HG02840 (cell line): ENCODE measurements around the gene ENDOV.
A peak's percentile ranks its signal among the peaks of the same experiment; 100 is the strongest.

Experiments used
- ATAC-seq: cut with Tn5 transposase; IDR thresholded peaks from one replicate; pipeline ENCODE4 v1.9.1; 2021; ENCODE audit warnings: mild to moderate bottlenecking, moderate library complexity, moderate number of reproducible peaks; ENCODE audit not compliant: unreplicated experiment, low FRiP score

ENDOV gene

DNA sequence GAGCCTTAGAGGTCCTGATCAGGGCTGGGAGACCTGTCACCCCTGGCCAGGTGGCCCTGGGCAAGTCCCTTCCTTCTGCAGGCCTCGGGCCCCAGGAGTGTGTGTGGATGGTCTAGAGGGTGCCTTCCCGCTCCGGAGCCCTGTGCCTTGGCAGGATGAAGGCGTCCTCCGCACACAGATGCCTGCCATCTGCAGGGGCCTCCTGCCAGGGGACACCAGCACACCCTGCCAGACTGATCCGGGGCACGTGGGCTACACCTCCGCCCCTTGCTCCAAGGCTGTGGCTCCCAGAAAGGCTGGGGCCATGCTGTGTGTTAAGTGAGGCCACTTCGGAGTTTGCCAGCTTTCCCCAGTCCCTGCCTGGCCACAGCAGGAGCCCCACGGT, 30.8 kb downstream of the ENDOV start:
- ATAC-seq: no peak

- no peak for ATAC-seq
Measured at GRCh38 chr17:80446645-80447405, 31.9 kb downstream of the ENDOV start.

DNA sequence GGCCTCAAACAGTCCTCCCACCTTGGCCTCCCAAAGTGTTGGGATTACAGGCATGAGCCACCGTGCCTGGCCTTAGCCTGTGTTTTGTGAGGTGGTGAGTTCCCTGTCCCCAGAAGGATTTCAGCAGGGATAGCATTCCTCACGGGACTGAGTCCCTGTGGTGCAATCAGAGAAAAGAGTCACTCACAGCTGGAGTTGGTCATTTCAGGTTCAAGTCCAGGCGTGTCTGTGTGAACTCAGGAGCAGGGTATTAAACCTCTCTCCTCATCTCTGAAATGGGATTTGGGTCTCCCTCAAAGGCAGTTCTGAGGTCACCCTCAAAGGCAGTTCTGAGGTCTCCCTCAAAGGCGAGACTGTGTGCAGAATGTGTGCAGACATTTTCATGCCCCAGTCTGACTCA, 32.8 kb downstream of the ENDOV start:
- no peak for ATAC-seq

- no peak for ATAC-seq
Measured at GRCh38 chr17:80449194-80449929, 34.4 kb downstream of the ENDOV start.

- ATAC-seq: no peak
Measured at GRCh38 chr17:80449930-80450576, 35.1 kb downstream of the ENDOV start.

DNA sequence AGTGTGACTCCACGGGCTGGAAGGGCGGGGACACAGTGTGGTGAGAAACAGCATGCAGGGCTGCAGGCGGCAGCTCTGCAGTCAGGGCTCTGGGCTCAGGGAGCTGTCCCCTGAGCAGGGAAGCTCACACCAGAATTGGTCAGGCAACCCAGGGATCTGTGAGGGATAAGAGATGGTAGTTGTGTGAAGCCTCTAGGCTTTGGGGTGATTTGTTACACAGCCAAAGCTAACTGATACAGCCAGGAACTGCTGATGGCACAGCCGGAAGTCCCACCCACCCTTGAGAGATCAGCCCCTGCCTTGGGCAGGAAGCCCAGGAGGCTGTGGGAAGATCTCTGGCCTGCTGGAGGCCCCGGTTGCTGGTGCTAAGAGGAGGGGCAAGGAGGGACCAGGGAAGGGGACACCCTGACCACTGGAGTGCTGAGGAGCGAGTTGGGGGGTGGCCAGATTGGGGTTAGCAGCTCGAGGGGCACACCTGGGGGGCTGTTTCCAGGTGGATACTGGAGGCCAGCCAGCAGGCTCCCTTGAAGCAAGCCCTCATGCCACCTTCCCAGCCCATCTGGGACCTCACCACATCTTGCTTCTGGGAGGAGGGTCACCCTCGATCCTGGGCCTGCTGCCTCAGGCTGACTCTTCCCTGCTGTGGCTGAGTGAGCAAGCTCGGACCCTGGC, 36.3 kb downstream of the ENDOV start:
- no peak for ATAC-seq

DNA sequence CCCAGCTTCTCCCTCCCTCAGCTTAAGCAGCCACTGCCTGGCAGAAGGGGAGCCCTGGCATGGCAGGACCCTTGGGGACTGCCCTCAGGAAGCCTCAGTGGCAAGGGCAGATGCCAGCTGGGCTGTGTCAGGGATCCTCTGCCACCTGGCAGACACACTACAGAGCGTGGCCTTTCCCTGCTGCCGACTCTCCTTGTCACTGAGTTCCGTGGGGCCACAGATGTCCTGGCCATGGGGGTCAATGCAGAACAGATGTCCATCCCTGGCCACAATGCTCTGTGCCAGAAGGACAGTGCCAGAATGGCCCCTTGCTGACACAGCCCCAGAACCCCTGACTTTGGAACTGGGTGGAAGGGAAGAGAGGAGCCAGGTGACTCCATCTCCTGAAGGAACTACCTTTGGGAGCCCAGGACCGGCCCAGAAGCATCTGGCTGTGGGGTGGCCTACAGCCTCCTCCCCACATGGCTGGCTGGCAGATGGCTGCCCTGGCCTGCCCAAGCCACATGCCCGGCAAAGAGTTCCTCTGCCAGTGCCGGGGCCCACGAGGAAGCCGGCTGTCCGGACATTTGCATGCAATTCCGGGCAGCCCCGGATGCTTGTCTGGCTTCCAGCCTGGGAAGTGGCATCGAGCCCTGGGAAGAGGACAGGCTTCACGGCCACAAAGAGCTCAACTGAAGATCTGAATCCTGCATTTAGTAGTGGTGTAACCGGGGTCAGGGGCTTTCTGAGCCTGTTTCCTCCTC, 37.4 kb downstream of the ENDOV start:
- no peak for ATAC-seq

DNA sequence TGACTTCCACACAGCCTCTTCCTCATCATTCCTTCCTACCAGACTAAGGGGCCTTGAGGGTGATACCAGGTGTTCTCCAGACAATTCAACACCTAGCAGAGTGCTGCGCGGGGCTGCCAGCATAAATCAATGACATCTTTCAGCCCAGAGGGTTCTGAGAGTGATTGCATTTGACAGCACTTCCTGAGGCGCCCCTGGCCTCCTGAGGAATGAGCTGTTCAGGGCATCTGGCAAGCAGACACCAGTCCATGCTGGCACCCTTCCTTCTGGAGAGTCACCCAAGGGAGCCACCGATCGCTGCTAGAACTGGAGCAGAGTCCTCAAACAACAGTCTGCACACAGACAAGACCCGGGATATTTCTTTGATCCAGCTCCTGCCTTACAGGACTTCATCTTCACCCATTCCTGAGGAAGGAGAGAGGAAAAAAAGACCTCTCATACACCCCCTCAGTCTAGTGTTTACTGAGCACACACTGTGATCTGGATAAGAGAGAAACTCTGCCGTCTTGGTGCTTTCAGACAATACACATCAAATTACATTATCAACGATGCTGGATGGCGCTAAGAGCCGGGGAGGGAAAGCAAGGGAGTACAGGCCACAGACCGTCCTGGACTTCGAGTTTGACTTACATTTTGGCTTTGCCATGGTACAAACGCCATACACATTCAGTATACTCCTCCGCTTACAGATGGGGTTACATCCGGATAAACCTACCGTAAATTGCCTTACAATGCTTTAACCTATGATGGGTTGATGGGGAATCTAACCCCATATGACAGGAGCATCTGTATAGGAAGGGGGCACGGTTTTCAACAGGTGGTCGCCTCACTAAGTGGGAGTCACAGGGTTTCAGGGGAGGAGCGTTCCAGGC, 38.4 kb downstream of the ENDOV start:
- ATAC-seq: no peak

GRCh38 chr17:80453998-80454556, 39.1 kb downstream of the ENDOV start:
- no peak for ATAC-seq

DNA sequence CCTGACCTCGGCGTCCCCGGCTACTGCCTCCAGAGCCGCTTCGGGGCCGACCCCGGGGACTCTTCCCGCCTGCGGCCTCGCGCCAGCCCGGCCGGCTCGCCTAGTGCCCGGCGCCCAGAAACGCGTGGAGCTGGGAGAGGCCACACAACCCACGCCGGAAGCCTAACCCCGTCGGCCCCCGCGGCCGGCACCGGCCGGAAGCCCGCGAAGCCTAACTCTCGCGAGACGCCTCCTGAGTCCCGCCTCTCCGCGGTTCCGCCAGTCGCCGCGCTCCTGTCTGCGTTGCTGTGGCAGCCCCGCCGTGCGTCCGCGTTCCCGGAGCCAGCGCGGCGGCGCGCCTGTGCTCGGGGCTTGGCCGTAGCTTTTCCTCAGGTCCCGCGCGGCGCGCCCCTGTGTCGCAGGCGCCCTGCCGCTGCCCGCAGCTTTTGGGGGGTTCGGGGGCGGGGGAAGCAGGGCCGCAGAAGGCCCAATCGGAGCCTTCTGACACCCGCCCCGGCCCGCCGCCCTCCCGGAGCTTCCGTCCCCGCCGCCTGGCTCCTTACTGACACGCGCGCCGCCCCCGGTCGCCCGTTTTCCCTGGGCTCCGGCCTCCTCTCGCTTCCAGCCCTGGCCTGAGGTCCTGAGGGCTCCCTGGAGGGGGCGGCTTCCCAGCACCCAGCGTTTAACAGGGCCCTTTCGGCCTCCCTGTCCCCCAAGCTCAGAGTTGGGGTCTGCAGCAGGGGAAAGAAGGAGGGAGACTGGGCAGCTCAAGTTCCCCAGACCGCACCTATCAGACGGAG, 39.8 kb downstream of the ENDOV start:
- peak; percentile 81 for ATAC-seq

DNA sequence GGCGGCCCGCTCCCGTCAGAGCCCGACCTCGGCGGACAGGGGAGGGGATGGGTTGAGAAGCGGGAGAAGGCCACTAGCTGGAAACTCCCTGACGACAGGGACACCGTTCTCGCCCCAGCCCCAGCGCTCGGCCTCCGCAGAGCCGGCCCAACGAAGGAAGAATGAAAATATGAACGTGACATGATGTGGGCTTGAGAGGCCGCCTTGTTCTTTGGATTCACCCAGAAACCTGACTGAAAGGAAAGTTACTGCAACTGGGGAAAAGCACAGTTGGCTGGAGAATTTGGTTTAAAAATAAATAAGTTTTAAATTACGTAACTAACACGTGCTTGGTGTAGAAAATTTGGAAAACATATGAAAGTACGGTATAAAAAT, 40.4 kb downstream of the ENDOV start:
- ATAC-seq: no peak

- ATAC-seq: no peak
Measured at GRCh38 chr17:80455784-80456183, 40.8 kb downstream of the ENDOV start.

DNA sequence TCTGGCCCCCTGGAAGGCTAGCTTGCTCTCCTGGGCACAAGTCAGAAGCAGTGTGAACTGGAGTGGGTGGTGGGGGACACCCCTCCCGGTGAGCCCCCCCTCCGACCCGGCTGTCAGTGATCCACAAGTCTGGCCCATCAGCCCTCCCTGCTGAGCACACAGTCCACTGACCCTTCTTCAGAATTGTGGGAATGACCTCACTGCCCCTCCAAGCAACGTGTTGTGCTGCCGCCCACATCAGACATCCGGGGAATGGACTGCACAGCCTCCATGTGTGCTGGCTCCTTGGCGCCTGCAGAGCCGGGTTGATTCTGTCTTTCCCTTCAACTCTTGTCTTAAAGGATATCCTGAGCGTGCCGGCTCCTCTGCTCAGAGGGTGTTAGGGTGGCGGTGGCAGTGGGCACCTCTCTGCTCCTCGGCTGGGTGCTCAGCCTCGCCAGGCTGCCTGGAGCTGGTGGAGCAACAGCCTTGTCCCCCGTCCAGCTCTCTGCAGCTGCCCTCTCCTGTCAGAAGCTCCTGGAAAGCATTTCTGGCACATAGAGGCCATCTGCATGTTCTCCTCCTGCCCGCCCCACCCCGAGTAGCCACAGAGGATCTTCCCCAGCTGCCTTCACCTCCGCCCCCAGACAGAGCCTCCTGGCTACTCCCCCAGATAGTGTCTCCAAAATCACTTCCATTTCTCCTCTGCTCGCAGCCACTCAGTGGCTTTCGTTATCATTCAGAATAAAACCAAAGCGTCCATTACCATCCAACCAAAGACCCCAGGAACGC, 41.7 kb downstream of the ENDOV start:
- ATAC-seq: no peak

GRCh38 chr17:80457236-80457856, 42.4 kb downstream of the ENDOV start:
- no peak for ATAC-seq

GRCh38 chr17:80458016-80458415, 43.0 kb downstream of the ENDOV start:
- no peak for ATAC-seq

DNA sequence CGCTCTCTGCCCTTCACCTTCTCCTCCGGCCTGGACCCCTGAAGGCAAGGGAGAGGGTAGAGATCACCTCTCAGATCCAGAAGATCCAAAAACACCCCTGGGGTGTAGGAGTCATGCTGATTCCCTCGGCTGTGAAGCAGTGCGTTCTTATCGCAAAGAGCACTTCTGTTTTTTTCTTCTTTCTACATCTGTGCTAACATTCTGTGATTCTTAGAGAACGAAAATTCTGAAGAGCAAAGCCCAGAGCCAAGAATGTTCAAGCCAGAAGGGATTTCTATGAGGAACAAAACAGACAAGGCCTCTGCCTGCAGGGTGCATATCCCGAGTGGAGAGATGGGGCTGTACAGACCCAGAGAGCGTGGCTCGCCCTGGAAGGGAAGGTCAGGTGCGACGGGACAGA, 44.3 kb downstream of the ENDOV start:
- ATAC-seq: no peak

DNA sequence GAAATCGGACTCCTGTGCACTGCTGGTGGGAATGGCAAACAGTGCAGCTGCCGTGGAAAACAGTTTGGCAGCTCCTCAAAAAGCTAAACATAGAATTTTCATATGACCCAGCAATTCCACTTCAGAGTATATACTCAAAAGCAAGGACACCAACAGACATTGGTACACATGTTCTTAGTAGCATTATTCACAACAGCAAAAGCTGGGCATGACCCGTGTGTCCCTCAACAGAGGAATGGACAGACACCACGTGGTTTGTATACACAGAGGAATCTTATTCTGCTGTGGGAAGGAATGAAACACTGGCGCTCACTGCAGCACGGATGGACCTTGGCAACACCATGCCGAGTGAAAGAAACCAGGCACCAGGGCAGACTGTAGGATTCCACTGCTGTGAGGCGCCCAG, 45.5 kb downstream of the ENDOV start:
- no peak for ATAC-seq
